H1 (cell line): ENCODE measurements around the gene SLC7A6OS.

Experiments used
- CTCF ChIP-seq, 3 experiments: IDR thresholded peaks; 1 replicate in 2 of 3; 2 replicates in 1 of 3; pipeline versions ENCODE4 v1.5.1 to v1.6.1; 2011; ENCODE audit warnings: low read length in 3 of 3, mild to moderate bottlenecking in 3 of 3, inconsistent platforms in 2 of 3, low read depth in 1 of 3, moderate library complexity in 1 of 3; ENCODE audit not compliant: insufficient read depth in 1 of 3; ENCODE audit errors: control extremely low read depth in 1 of 3
- MAFK ChIP-seq: IDR thresholded peaks from 2 replicates; pipeline ENCODE4 v1.6.1; 2012; ENCODE audit warnings: low read depth, mild to moderate bottlenecking, improper control_type of control experiment, low read length
- POLR2A ChIP-seq, 2 experiments: IDR thresholded peaks; 1 replicate in 1 of 2; 2 replicates in 1 of 2; pipeline ENCODE4 v1.6.1; 2011; ENCODE audit warnings: low read depth in 2 of 2, low read length in 2 of 2, mild to moderate bottlenecking in 2 of 2; ENCODE audit errors: control extremely low read depth in 1 of 2
- POLR2AphosphoS5 ChIP-seq: IDR thresholded peaks from 2 replicates; pipeline ENCODE4 v1.6.1; 2011; ENCODE audit warnings: low read depth, low read length
- RFX5 ChIP-seq: IDR thresholded peaks from 2 replicates; pipeline ENCODE4 v1.6.1; 2011; ENCODE audit warnings: low read depth, low read length, improper control_type of control experiment, borderline replicate concordance
- RNF2 ChIP-seq: fragments of 200-900, 300-1000 bp; sonication (generic); IDR thresholded peaks from 2 replicates; pipeline ENCODE4 v1.7.1; 2016; ENCODE audit warnings: borderline replicate concordance, low read depth, mild to moderate bottlenecking, antibody characterized with exemption, low read length; ENCODE audit not compliant: poor library complexity, severe bottlenecking; ENCODE audit errors: missing control alignments

GRCh38 chr16:68273896-68274295 is 36.9 kb downstream of the SLC7A6OS start:
- no peak for TF ChIP-seq CTCF (IDR thresholded peaks at IDR 0.05; ENCODE audit: control extremely low read depth in 1 of 3, insufficient read depth in 1 of 3, low read depth in 1 of 3, low read length in 3 of 3)
- TF ChIP-seq POLR2AphosphoS5 = no peak
- TF ChIP-seq RNF2 = no peak
- no peak for TF ChIP-seq MAFK
- TF ChIP-seq RFX5 = no peak
- TF ChIP-seq POLR2A (IDR thresholded peaks at IDR 0.05; ENCODE audit: control extremely low read depth in 1 of 2, low read depth in 2 of 2, low read length in 2 of 2) = no peak
